Lung (tissue), 12 donors: ENCODE measurements around the gene TNFSF10. TPM values are rescaled to one million over a fixed set of nuclear protein-coding genes. Genes with fewer than 3 reads are reported as not detected.

Experiments
- ATAC-seq: fragments of 200-7000 bp; cut with Tn5 transposase; one replicate; pipeline ENCODE4 v1.9.1; 2020; ENCODE audit warnings: moderate number of reproducible peaks; ENCODE audit not compliant: insufficient read depth, low FRiP score
- DNase-seq, 3 donors: peaks; one replicate each; pipeline ENCODE4 v3.0.0-alpha.2; 2013 to 2017
- H3K27ac ChIP-seq, 2 donors: one replicate each; pipeline ENCODE4 v1.5.1; 2013; ENCODE audit warnings: mild to moderate bottlenecking in 2 of 2, moderate library complexity in 2 of 2, control low read depth in 1 of 2, inconsistent platforms in 1 of 2, low read depth in 1 of 2, low read length in 1 of 2
- H3K27me3 ChIP-seq, 3 donors: one replicate each; pipeline ENCODE4 v1.5.1; 2013; ENCODE audit warnings: low read length in 2 of 3; ENCODE audit not compliant: control insufficient read depth in 3 of 3, insufficient read depth in 3 of 3
- H3K36me3 ChIP-seq, 4 donors: one replicate each; pipeline ENCODE4 v1.5.1; 2013; ENCODE audit warnings: low read length in 4 of 4, mild to moderate bottlenecking in 1 of 4, moderate library complexity in 1 of 4; ENCODE audit not compliant: control insufficient read depth in 4 of 4, insufficient read depth in 4 of 4
- H3K4me1 ChIP-seq, 5 donors: one replicate each; pipeline ENCODE4 v1.5.1; 2013; ENCODE audit warnings: low read length in 5 of 5, mild to moderate bottlenecking in 2 of 5, moderate library complexity in 1 of 5; ENCODE audit not compliant: control insufficient read depth in 5 of 5, insufficient read depth in 5 of 5
- H3K4me3 ChIP-seq: one replicate; pipeline ENCODE4 v1.5.1; 2013; ENCODE audit warnings: mild to moderate bottlenecking, control low read depth, moderate library complexity
- H3K9ac ChIP-seq, 2 donors: one replicate each; pipeline ENCODE4 v1.5.1; 2013; ENCODE audit warnings: low read length in 2 of 2, control low read depth in 1 of 2; ENCODE audit not compliant: insufficient read depth in 1 of 2
- H3K9me3 ChIP-seq, 4 donors: one replicate each; pipeline ENCODE4 v1.5.1; 2013; ENCODE audit warnings: low read length in 3 of 4, mild to moderate bottlenecking in 1 of 4, moderate library complexity in 1 of 4; ENCODE audit not compliant: control insufficient read depth in 4 of 4, insufficient read depth in 3 of 4
- CTCF ChIP-seq: IDR thresholded peaks from 2 replicates; pipeline ENCODE4 v1.5.1; 2012; ENCODE audit warnings: mild to moderate bottlenecking; ENCODE audit errors: control extremely low read depth, extremely low read depth
- WGBS, 2 donors: extraction: QIAGEN DNeasy Blood & Tissue Kit; methylation state at CpG; one replicate each; pipeline ENCODE4 v1.1.7; 2013; 5-methylcytosine and 5-hydroxymethylcytosine counted together
- polyA plus RNA-seq, 2 donors: library from polyadenylated mRNA; stranded (reverse); fragments of 200-250 nt; gene quantifications; one replicate each; pipeline ENCODE4 v1.2.1, GENCODE V29; 2013
- total RNA-seq, 2 donors: library from RNA; depleted of rRNA in 1 of 2; stranded (reverse); fragments of >200 nt in 1 of 2; gene quantifications; one replicate each; pipeline ENCODE4 v1.2.1, GENCODE V29; 2014 to 2021
- donor health status: control.
- donor health status: control.
- donor health status: Bipolar disorder and iron deficiency.
- donor health status: healthy.
- donor health status: DM: yes; HTN: yes; CAD: no.

The TNFSF10 gene
- total and polyA plus RNA-seq, 4 donors: 22.9 to 107 (median 60.0) TPM

GRCh38 chr3:172539273-172539672 is 16.0 kb upstream of the TNFSF10 start:
- H3K4me3 ChIP-seq: no peak overlapping the region
- H3K27ac ChIP-seq: no peak overlapping the region
- no peak for DNase-seq
- no peak for ATAC-seq
- no peaks in the 10 kb centered on the region for H3K27me3 ChIP-seq
- H3K9me3 ChIP-seq: no peaks in the 10 kb centered on the region
- H3K9ac ChIP-seq: no peak overlapping the region
- no peaks in the 10 kb centered on the region for H3K36me3 ChIP-seq
- 75 to 86% methylated on average over 4 of the region's 4 CpGs for WGBS, 2 donors
- peaks cover 0 to 10% (median 0%) of the 10 kb centered on the region in 5 donors for H3K4me1 ChIP-seq
- TF ChIP-seq CTCF: no peak

GRCh38 chr3:172538368-172539151 is 15.3 kb upstream of the TNFSF10 start:
- Histone ChIP-seq H3K9me3 (no peaks in the 10 kb centered on the region), H3K27me3 (no peaks in the 10 kb centered on the region)

GRCh38 chr3:172537507-172538158 is 14.4 kb upstream of the TNFSF10 start:
- no peak for TF ChIP-seq CTCF
- DNase-seq: no peak
- ATAC-seq: no peak
- H3K27me3 ChIP-seq: no peaks in the 10 kb centered on the region
- no peaks in the 10 kb centered on the region for H3K9me3 ChIP-seq
- no peak overlapping the region for H3K9ac ChIP-seq
- H3K4me3 ChIP-seq: no peak overlapping the region
- no peaks in the 10 kb centered on the region for H3K36me3 ChIP-seq
- peaks cover 0 to 10% (median 0%) of the 10 kb centered on the region in 5 donors for H3K4me1 ChIP-seq
- H3K27ac ChIP-seq: peak overlapping the region in 1 of 2 donors; percentile 22
- 55 to 69% methylated on average over 3 of the region's 3 CpGs for WGBS, 2 donors

More at GRCh38 chr3:172538368-172539151, 15.3 kb upstream of the TNFSF10 start:
- H3K9ac ChIP-seq: no peak overlapping the region
- H3K36me3 ChIP-seq: no peaks in the 10 kb centered on the region
- no peak for ATAC-seq
- no peak overlapping the region for H3K4me3 ChIP-seq
- DNase-seq: no peak
- no peak overlapping the region for H3K27ac ChIP-seq
- peaks cover 0 to 10% (median 0%) of the 10 kb centered on the region in 5 donors for H3K4me1 ChIP-seq
- 71 to 75% methylated on average over 3 of the region's 3 CpGs for WGBS, 2 donors
- no peak for TF ChIP-seq CTCF
